Activated CD8-positive, alpha-beta memory T cell treated with anti-CD3 and anti-CD28 coated beads for 24 hours (primary cell): ENCODE results near the gene LHFPL3.
"Not testable (repeated sequence)": the region's sequence is repeated elsewhere in the genome, so short reads cannot be mapped to it uniquely, and the experiment has no call there.

Source experiments
- DNase-seq: peaks from one replicate; pipeline ENCODE4 v3.0.0-alpha.2; 2020

Gene LHFPL3

DNA sequence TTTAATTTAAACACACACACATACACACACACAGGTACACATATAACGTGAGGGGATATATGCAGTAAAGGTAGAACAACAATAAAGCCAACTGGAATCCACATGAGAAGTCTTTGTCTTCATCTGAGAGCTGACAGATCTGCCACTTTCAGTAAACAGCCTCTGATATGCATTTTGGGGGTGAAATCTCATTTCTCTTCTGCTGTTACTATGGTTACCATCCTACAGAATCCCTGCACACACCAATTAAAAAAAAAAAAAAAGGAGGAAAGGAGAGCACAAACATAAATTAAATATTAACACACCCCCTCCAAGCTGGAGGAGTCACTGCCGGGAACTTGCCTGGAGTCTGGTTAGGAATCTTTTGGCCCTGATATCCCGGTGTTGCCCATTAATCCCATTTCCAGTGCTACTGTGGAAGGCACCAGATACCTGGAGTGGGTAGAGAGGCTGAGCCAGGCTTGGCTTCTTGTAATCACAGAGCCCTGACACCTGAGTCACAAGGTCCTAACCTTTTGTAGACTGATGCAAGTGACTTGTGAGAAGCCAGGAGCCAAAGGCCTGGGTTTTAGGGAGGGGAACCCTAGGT is 169.1 kb downstream of the LHFPL3 start:
- no peak for DNase-seq

DNA sequence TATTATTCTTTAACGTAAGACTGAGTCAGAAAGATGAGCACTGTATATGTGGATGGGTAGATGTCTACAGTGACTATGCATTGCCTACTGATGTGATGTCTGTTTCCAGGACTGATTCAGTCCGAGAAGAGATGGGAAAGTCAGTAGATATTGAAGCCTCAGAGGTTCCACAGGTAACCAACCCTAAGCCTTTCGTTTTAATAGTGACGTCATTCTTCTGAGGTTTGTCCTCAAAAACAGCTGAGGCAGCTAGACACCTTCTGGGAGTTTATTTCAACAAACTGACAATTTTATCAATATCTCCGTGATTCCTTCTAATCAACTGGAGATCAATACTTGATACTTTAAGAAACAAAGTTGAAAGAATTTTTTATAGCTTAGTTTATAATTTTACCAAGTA is 171.6 kb downstream of the LHFPL3 start:
- no peak for DNase-seq

DNA sequence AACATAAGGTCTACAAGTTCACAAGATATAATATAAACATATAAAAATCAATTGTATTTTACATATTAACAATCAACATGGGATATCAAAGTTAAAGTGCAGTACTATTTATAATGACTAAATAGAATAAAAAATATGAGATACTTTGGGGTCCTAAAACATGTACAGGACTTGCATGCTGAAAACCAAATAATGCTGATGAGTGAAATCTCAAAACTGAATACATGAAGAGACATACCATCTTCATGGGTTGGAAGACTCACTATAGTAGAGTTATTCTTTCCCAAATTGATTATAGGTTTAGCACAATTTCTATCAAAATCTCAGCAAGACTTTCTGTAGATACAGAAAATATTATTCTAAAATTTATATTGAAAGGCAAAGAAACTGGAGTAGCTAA is 181.5 kb downstream of the LHFPL3 start:
- DNase-seq: no peak

DNA sequence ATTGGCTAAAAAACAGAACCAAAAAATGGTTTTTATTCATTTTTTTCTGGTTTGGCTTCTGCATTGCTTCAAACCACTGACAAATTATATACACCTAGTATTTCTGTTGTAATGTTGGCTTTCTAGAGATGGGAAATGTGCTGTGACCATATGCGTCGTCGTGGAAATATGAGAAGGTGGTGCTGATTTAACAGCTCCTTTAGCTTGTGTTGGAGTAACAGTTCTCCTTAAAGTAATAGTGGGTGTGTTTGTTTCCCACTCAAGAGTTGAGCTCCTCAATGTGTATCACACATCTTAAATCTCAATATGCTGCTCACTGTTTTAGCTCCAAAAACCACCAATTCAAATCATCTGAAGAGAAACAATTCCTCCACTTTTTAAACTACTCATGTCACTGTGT is 196.4 kb downstream of the LHFPL3 start:
- no peak for DNase-seq

DNA sequence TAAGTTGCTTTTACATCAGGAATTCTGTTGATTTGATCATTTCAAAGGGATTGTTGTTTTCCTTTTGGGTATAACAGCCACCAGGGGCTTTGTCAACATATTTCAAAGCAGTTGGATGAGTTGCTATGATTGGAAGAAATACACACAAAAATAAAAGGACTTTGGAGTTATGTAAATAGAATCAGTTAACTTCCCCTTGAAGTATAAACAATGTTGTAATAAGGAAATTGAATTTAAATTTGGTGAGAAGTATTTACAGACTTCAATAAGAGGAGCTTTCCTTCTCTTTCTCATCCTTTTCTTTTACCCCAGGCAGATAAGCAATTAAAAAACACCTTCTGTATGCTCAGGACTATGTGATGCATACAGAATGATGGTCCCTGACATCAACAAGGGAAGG is 199.7 kb downstream of the LHFPL3 start:
- DNase-seq: no peak

DNA sequence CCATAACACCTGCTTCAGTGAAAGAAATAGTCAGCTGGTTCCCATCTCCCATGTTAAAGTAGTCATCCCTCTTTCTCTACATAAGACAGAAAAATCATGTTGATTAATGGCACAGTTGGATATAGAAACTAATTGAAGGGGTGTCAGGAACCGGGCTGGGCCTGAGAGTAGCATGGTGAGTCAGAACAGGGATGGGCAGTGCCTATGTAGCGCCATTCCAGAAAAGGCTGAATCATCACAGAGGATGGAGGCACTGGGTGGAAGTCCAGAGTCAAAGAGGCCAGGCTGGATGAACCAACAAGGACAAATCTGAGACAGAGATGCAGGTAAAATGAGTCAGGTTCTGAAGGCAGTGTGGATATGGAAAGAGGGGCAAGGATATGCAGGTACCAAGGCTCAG is 201.2 kb downstream of the LHFPL3 start:
- DNase-seq: no peak

DNA sequence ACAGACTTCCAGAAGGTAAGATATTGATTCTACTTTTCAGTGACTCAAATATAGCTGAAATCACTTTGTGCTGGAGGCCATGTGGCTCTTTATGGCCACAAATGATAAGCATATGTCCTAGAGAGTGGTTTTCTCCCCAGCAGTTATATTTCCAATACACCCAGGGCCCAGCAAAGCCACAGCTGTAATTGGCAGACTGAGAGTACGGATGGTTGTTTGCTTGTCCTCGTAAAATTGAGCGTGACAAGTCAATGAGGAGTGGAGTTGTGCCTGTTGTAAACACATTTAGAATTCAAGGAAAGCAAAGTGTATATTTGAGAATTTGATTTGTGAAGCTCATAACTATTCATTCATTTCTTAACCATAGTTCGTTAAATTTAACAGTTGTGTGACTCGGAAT is 201.8 kb downstream of the LHFPL3 start:
- no peak for DNase-seq

DNA sequence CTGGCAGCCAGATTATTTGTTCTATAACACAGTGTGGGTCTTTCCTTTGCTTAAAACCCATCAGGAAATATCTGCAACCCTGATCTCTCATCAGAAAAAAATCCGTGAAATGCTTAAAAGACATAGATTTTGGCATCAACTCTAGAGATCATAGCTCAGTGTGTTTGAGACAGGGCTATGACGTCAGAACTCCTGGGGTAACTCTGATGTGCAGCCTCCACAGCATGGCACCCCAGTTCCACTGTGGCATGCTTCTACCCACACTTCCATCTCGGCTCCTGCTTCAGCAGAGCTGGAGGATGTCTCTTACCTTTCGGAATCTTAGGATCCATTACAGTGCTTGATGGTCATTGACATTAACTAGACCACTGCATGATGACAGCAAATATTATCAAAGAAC is 205.7 kb downstream of the LHFPL3 start:
- DNase-seq: no peak

DNA sequence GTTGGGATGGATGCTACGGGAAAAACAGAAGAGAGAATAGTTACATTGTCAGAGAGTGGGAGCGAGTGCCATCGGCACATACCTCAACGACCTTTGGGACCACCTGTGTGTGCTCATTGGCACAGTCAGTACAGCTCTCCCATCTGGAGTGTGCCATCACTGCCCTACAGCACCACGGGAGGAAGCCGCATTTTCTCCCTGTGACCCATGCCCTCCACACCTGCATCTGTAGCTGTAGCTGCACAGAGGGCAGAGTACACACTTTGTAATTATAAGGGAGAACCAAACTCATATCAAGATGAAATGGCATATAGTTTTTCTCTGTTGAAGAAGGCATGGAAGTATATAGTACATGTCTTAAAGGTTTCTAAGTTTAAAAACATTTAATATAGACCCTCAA is 207.4 kb downstream of the LHFPL3 start:
- DNase-seq: no peak

DNA sequence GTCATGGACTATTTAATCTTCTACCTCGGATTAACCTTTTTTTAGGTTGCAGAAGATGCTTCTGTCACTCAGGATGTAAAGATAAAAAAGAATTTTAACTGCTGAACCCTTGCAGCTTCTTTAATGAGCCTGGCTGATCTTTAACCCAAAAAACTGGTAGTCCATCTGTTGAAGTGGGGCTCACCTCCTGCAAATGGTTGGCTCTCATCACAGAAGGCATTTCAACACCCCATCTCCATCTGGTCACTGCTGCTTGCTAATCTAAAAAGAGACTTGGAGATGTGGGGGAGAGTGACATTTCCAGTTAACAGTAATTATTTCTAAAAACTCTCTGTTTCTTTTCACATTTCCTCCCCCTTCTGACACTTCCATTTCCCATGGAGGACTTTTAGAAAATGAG is 208.6 kb downstream of the LHFPL3 start:
- DNase-seq: no peak

DNA sequence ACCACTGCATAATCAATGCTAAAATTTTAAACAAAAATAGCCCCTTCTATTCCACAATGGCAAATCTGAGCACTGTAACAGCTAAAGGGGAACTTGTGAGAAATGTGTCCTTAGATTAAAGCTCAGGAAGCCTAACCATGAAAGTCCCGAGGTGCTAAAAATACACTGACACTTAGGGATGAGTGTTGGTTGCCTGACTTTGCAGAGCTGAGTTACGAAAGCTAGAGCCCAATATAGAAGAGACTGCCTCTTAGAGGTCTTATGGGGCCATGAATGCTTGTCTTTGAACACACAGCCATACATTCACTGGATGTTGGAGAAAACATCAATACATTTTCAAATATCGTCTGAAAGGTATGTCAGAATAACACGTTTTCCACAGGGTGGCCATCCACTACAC is 209.7 kb downstream of the LHFPL3 start:
- no peak for DNase-seq

DNA sequence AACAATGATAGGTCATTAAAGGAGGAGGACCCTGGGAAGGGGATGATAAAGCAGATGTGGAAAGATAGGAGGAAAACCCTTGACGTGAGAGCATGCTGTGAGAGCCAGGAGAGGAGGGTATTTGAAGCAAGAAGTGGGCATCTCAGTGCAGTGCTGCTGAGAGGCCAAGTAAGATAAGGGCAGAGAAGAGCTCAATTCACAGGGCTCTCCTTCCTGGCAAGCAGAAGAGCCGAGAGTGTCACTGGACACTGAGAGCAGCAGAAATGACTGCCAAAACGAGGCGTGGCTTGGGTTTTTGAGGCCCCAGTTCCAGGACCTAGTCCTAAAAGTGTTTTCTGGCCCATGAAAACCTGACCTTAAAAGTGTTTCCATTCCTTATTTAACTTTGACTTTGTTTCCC is 213.5 kb downstream of the LHFPL3 start:
- DNase-seq: no peak

DNA sequence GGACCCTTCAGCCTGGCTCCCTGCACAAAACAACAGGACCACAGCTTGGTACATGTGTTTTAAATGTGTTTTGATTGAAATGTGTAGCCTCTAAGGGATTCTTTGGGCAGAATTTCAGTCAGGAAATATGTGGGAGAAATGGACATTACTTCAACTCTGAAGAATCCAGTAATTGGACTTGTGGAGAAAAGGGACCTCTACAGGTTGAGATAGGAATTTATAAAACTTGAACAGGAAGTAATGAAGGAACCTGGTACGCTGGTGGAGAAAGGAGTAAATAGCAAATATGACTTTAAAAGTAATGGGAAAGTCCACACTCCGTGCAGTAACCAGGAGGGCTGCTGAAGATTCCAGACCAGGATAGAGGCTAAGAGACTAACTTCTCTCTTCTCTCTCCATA is 220.5 kb downstream of the LHFPL3 start:
- no peak for DNase-seq

DNA sequence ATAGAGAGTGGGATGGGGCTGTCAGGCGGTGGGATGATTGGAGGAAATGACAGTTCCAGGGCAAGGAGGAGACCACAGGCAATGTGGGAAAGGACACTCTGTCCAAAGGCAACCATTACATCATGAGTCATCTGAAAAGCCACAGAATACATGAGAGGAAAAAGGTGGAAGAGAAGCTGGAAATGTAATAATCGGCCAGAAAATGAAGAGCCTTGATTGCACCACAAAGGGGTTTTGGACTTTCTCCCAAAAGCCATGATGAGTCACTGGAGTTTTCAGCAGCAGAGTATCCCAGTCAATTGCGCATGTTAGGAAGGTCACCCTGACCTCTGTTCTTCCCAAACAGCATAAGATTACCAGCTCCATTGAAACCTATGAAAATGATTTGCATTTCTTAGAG is 222.0 kb downstream of the LHFPL3 start:
- DNase-seq: no peak

DNA sequence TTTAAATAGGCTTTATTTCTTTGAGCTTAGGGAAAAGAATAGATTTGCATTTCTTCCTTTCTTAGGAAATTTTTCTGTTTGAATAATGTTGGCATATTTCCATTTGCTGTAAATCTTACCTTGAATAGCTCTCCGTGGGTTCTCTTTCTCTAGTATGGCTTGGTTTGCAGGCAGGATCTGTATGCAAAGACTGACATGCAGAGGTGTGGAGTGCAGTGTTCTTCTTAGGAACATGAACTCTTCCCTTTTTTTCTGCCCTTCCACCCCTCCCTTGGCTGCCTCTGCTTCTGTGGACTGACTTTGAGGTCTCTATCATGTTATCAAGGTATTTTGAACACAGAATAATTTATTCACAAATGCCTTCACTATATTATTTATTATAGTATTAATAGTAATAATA is 222.8 kb downstream of the LHFPL3 start:
- no peak for DNase-seq

DNA sequence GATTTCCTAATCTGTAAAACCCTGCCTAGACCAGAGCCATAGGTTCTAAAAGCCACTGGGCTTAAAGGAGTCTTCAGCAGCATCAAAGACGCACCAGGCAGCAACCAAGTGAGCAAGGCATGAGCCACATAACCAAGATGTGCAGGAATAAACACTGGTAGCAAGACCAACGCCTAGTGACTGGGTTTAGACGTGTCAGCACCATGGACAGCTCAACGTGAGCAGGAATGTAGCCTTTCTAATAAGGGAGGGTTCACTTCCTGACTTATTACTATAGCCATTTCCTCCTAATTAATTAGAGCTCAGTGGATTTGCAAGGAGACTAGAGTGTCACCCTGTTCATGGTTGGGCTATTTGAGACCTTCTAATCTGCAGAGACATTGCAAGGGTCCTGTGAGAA is 223.7 kb downstream of the LHFPL3 start:
- no peak for DNase-seq

DNA sequence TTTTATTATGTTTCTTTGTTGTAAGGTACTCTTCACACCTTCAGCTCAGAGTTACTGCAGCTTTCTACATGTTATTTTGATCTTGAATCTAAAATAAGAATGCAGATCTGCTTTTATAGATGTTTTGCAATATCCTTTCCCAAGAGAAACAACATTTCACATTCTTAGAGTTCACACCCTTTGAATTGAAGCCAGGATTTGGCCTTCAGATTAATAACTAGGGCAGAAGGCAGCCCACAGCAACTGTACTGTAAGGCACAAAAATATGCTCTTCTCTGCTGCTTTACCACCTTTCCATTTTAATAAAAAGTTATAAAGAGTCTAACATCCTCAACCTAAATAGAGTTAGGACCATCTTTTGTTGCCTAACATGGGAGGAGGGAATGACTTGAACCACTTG is 224.7 kb downstream of the LHFPL3 start:
- no peak for DNase-seq

DNA sequence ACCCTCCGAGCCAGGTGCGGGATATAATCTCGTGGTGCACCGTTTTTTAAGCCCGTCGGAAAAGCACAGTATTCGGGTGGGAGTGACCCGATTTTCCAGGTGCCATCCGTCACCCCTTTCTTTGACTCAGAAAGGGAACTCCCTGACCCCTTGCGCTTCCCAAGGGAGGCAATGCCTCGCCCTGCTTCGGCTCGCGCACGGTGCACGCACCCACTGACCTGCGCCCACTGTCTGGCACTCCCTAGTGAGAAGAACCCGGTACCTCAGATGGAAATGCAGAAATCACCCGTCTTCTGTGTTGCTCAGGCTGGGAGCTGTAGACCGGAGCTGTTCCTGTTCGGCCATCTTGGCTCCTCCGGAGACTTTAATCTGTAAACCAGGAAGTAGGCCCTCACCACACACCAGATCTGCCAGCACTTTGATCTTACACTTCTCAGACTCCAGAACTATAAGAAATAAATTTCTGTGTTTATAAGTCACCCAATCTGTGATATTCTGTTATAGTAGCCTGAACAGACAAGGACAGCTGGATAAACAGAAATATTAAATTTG is 235.0 kb downstream of the LHFPL3 start:
- DNase-seq: not testable (repeated sequence)

DNA sequence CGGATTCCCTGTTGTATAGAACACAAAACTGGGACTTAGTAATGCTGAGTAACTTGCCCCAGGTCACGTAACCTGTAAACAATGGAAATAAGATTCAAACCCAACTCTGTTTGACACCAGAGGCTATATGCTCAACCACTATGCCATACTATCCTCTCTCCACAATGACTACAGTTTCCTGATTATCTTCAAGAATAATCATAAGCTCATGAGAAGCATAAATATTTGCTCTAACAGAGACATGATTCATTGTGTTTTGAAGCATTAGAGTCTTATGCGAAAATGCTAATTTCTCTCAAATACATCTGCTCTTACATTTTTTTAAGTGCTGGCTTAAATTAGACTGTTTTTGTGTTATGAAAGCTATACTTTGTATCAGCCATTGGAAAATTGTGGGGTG is 241.3 kb downstream of the LHFPL3 start:
- no peak for DNase-seq

DNA sequence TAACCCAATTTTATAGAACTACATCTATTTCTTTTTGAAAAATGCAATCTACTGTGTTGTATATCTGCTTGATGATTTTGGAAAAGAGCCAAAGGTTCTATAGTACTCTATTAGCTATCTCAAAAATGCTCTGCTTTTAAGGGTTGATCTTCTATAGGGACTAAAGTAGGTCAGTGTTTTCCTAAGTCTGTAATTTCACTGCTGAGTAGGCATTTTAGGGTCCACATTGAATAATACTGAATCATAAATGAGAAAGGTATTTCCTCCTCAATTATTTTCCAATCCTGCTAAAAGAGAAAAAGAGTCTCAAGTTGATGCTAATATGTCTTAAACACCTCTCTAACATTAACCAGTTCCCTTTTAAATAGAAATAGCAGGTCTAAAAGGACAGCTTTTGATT is 244.2 kb downstream of the LHFPL3 start:
- no peak for DNase-seq

DNA sequence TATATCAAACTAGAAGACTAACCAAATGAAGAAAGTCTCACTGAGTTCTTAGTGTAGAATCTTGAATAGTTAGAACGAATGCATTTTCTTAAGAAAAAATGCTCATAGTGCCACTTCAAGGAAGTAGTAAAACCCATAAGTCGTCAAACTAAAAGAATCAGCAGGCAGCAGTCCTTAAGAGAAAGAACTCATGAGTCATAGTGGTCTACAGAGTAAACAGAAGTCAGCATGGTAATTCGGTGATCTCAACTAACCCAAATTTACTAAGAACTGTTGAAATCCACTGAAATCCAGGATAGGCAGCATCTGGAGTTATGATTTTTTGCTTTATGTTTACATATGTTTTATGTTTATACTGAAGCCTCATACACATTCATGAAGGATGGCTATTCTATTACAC is 256.2 kb downstream of the LHFPL3 start:
- DNase-seq: no peak

DNA sequence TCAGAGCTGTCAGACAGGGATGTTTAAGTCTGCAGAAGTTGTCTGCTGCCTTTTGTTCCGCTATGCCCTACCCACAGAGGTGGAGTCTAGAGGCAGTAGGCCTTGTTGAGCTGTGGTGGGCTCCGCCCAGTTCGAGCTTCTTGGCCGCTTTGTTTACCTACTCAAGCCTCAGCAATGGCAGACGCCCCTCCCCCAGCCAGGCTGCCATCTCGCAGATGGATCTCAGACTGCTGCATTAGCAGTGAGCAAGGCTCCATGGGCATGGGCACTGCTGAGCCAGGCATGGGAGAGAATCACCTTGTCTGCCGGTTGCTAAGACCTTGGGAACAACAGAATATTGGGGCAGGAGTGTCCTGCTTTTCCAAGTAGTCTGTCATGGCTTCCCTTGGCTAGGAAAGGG is 267.2 kb downstream of the LHFPL3 start:
- not testable (repeated sequence) for DNase-seq

DNA sequence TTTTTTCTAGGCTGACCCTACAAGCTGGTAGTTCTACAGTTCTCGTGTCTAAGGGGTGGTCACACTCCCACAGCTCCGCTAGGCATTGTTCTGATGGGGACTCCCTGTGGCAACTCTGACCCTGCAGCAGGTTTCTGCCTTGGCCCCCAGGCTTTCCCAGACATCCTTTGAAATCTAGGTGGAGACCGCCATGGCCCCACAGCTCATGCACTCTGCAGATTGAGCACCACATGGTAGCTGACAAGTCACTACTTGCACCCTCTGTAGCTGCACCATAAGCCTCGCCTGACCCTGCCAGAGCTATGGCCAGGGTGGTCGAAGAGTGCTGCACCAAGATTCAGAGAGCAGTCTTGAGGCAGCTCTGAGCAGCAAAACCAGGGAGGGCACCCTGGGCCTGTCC is 275.6 kb downstream of the LHFPL3 start:
- DNase-seq: no peak

DNA sequence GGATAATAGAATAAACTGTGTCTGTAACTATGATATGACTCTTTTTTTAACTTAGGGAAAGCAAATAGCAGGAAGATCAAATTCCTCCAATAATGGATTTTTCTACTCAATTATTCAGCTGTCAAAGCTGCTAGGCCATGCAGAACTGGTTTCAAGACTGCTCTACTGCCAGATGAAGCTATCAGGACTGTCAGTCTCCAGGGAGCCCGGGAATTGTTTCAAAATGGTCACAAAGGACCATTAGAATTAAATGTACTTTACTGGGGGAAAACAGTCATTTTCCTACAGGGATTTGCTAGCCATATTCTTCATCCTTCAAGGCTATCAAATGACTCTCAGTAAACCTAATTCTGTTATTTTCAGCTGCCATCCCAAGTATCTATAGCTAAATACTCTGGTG is 276.3 kb downstream of the LHFPL3 start:
- DNase-seq: no peak

DNA sequence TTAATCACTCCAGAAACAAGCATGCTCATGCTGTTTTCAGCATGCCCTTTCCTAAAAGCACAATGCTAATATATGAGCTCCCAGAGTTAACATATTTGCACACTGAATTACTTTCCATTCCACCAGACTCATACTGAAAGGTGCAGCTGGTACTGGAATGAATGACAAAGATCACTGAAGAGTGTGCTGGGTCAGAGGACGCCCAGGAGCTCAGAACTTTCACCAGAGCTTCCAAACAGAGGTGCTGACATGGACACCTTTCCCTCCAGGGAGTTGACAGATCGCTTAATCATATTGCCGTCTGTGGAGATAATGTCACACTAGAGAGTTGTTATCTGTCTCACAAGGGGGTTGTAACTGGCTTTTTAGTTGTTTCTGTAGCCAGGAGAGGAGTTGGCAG is 292.9 kb downstream of the LHFPL3 start:
- no peak for DNase-seq

DNA sequence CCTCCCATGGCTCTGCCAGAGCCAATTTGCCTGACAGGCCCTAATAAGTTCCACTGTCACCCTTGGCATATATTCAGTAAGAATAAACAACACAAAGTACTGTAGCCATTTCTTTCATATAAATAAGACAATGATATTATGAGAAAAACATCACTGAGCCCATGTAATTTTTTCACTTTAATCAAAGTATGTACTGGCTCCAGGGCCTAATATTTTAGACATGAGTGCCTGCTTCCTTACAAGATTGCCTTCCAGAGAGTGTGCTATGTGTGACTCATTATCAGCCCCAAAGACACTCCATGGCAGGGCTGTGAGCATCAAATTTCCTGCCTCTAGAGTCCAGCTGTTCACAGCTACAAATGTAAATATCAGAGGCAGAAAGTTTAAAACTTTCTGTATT is 297.6 kb downstream of the LHFPL3 start:
- DNase-seq: no peak
